ENCODE measurements around the gene COL9A3.

Gene COL9A3

GRCh38 chr20:62785393-62785792, 31.5 kb upstream of the COL9A3 start:
- no peak overlapping the region for H3K27ac ChIP-seq (ENCODE audit: low read depth, low read length)
- H3K4ac ChIP-seq (ENCODE audit: low read depth, low read length) = no peak overlapping the region
- no peak overlapping the region for H3K14ac ChIP-seq (ENCODE audit: low read length)
- no peak overlapping the region for H3K23ac ChIP-seq (ENCODE audit: low read length)
- H3K4me3 ChIP-seq (ENCODE audit: low read depth, low read length) = no peak overlapping the region
- H3K9ac ChIP-seq (ENCODE audit: low read length) = no peak overlapping the region
- no CpG with 5 or more reads among the region's 11 CpGs for WGBS (ENCODE audit: extremely low coverage, insufficient coverage, insufficient read length)
- H3K27me3 ChIP-seq (ENCODE audit: insufficient read depth, low read length) = no peaks in the 10 kb centered on the region
- no peak overlapping the region for H2BK5ac ChIP-seq (ENCODE audit: low read depth, low read length, poor library complexity)
- no peaks in the 10 kb centered on the region for H3K79me1 ChIP-seq (ENCODE audit: low read length)
- H3K4me2 ChIP-seq (ENCODE audit: low read length) = no peak overlapping the region
- no peaks in the 10 kb centered on the region for H3K79me2 ChIP-seq (ENCODE audit: control insufficient read depth, insufficient read depth, low read length, poor library complexity)
- H2BK12ac ChIP-seq (ENCODE audit: low read length) = no peak overlapping the region
- H2AFZ ChIP-seq (ENCODE audit: insufficient read depth, low read length, poor library complexity) = no peak overlapping the region
- no peak overlapping the region for H2BK120ac ChIP-seq (ENCODE audit: insufficient read depth, low read length, poor library complexity)
- H3K4me1 ChIP-seq (ENCODE audit: control insufficient read depth in 1 of 2, insufficient read depth in 2 of 2, low read length in 2 of 2) = peaks cover 3 to 10% of the 10 kb centered on the region in 2 experiments
- no peak overlapping the region for H4K8ac ChIP-seq (ENCODE audit: low read depth, low read length)
- no peak overlapping the region for H2AK5ac ChIP-seq (ENCODE audit: low read length)
- peaks cover 3% of the 10 kb centered on the region for H3K9me3 ChIP-seq (ENCODE audit: insufficient read depth, low read depth, low read length)
- H3K18ac ChIP-seq (ENCODE audit: low read length) = no peak overlapping the region
- H4K91ac ChIP-seq (ENCODE audit: low read depth, low read length) = no peak overlapping the region
- no peak overlapping the region for H4K12ac ChIP-seq (ENCODE audit: low read depth, low read length)
- DNase-seq = no peak
- H3K36me3 ChIP-seq (ENCODE audit: control insufficient read depth in 1 of 2, insufficient read depth in 2 of 2, low read length in 2 of 2) = no peaks in the 10 kb centered on the region

GRCh38 chr20:62786157-62786556, 30.7 kb upstream of the COL9A3 start:
- H3K4me1 ChIP-seq (ENCODE audit: control insufficient read depth in 1 of 2, insufficient read depth in 2 of 2, low read length in 2 of 2) = peaks cover 3 to 10% of the 10 kb centered on the region in 2 experiments
- H3K4me2 ChIP-seq (ENCODE audit: low read length) = no peak overlapping the region
- H4K12ac ChIP-seq (ENCODE audit: low read depth, low read length) = no peak overlapping the region
- H2BK120ac ChIP-seq (ENCODE audit: insufficient read depth, low read length, poor library complexity) = no peak overlapping the region
- no peak overlapping the region for H2BK12ac ChIP-seq (ENCODE audit: low read length)
- H3K14ac ChIP-seq (ENCODE audit: low read length) = no peak overlapping the region
- no peak overlapping the region for H3K4me3 ChIP-seq (ENCODE audit: low read depth, low read length)
- H3K9me3 ChIP-seq (ENCODE audit: insufficient read depth, low read depth, low read length) = peaks cover 3% of the 10 kb centered on the region
- no peak for DNase-seq
- H3K79me1 ChIP-seq (ENCODE audit: low read length) = no peaks in the 10 kb centered on the region
- H3K27me3 ChIP-seq (ENCODE audit: insufficient read depth, low read length) = no peaks in the 10 kb centered on the region
- no peaks in the 10 kb centered on the region for H3K79me2 ChIP-seq (ENCODE audit: control insufficient read depth, insufficient read depth, low read length, poor library complexity)
- no peak overlapping the region for H3K4ac ChIP-seq (ENCODE audit: low read depth, low read length)
- H3K27ac ChIP-seq (ENCODE audit: low read depth, low read length) = no peak overlapping the region
- no peak overlapping the region for H3K9ac ChIP-seq (ENCODE audit: low read length)
- H4K91ac ChIP-seq (ENCODE audit: low read depth, low read length) = no peak overlapping the region
- H4K8ac ChIP-seq (ENCODE audit: low read depth, low read length) = no peak overlapping the region
- no peak overlapping the region for H3K18ac ChIP-seq (ENCODE audit: low read length)
- H2BK5ac ChIP-seq (ENCODE audit: low read depth, low read length, poor library complexity) = no peak overlapping the region
- H2AK5ac ChIP-seq (ENCODE audit: low read length) = no peak overlapping the region
- WGBS (ENCODE audit: extremely low coverage, insufficient coverage, insufficient read length) = no CpG with 5 or more reads among the region's 13 CpGs
- H3K23ac ChIP-seq (ENCODE audit: low read length) = no peak overlapping the region
- no peaks in the 10 kb centered on the region for H3K36me3 ChIP-seq (ENCODE audit: control insufficient read depth in 1 of 2, insufficient read depth in 2 of 2, low read length in 2 of 2)
- H2AFZ ChIP-seq (ENCODE audit: insufficient read depth, low read length, poor library complexity) = no peak overlapping the region

- H3K4me1 ChIP-seq (ENCODE audit: control insufficient read depth in 1 of 2, insufficient read depth in 2 of 2, low read length in 2 of 2) = peaks cover 9 to 19% of the 10 kb centered on the region in 2 experiments
- DNase-seq = no peak
- no peak overlapping the region for H3K9ac ChIP-seq (ENCODE audit: low read length)
- no CpG with 5 or more reads among the region's 7 CpGs for WGBS (ENCODE audit: extremely low coverage, insufficient coverage, insufficient read length)
- no peak overlapping the region for H3K23ac ChIP-seq (ENCODE audit: low read length)
- H3K27ac ChIP-seq (ENCODE audit: low read depth, low read length) = no peak overlapping the region
- H2AK5ac ChIP-seq (ENCODE audit: low read length) = no peak overlapping the region
- no peaks in the 10 kb centered on the region for H3K27me3 ChIP-seq (ENCODE audit: insufficient read depth, low read length)
- no peak overlapping the region for H3K4ac ChIP-seq (ENCODE audit: low read depth, low read length)
- H3K79me2 ChIP-seq (ENCODE audit: control insufficient read depth, insufficient read depth, low read length, poor library complexity) = no peaks in the 10 kb centered on the region
- H2BK5ac ChIP-seq (ENCODE audit: low read depth, low read length, poor library complexity) = no peak overlapping the region
- H2BK12ac ChIP-seq (ENCODE audit: low read length) = no peak overlapping the region
- no peak overlapping the region for H4K8ac ChIP-seq (ENCODE audit: low read depth, low read length)
- H2BK120ac ChIP-seq (ENCODE audit: insufficient read depth, low read length, poor library complexity) = no peak overlapping the region
- no peak overlapping the region for H3K18ac ChIP-seq (ENCODE audit: low read length)
- H4K12ac ChIP-seq (ENCODE audit: low read depth, low read length) = no peak overlapping the region
- peaks cover 3% of the 10 kb centered on the region for H3K9me3 ChIP-seq (ENCODE audit: insufficient read depth, low read depth, low read length)
- no peak overlapping the region for H4K91ac ChIP-seq (ENCODE audit: low read depth, low read length)
- no peak overlapping the region for H3K14ac ChIP-seq (ENCODE audit: low read length)
- peaks cover 3% of the 10 kb centered on the region for H3K79me1 ChIP-seq (ENCODE audit: low read length)
- H3K4me3 ChIP-seq (ENCODE audit: low read depth, low read length) = no peak overlapping the region
- H3K36me3 ChIP-seq (ENCODE audit: control insufficient read depth in 1 of 2, insufficient read depth in 2 of 2, low read length in 2 of 2) = no peaks in the 10 kb centered on the region
- H3K4me2 ChIP-seq (ENCODE audit: low read length) = no peak overlapping the region
- no peak overlapping the region for H2AFZ ChIP-seq (ENCODE audit: insufficient read depth, low read length, poor library complexity)
Measured at GRCh38 chr20:62787321-62787720, 29.5 kb upstream of the COL9A3 start.

- Histone ChIP-seq H3K27me3 (ENCODE audit: insufficient read depth, low read length) (no peaks in the 10 kb centered on the region), H4K12ac (ENCODE audit: low read depth, low read length) (no peak overlapping the region), H3K23ac (ENCODE audit: low read length) (no peak overlapping the region), H3K36me3 (ENCODE audit: control insufficient read depth in 1 of 2, insufficient read depth in 2 of 2, low read length in 2 of 2) (no peaks in the 10 kb centered on the region), H2BK120ac (ENCODE audit: insufficient read depth, low read length, poor library complexity) (no peak overlapping the region), H3K9me3 (ENCODE audit: insufficient read depth, low read depth, low read length) (peaks cover under 1% of the 10 kb centered on the region), H3K4me1 (ENCODE audit: control insufficient read depth in 1 of 2, insufficient read depth in 2 of 2, low read length in 2 of 2) (peaks cover 14 to 24% of the 10 kb centered on the region in 2 experiments), H3K4ac (ENCODE audit: low read depth, low read length) (no peak overlapping the region), H2AFZ (ENCODE audit: insufficient read depth, low read length, poor library complexity) (no peak overlapping the region), H2BK12ac (ENCODE audit: low read length) (no peak overlapping the region), H3K9ac (ENCODE audit: low read length) (no peak overlapping the region), H3K14ac (ENCODE audit: low read length) (no peak overlapping the region), H2AK5ac (ENCODE audit: low read length) (no peak overlapping the region), H4K8ac (ENCODE audit: low read depth, low read length) (no peak overlapping the region), H3K79me1 (ENCODE audit: low read length) (peaks cover 6% of the 10 kb centered on the region), H3K4me3 (ENCODE audit: low read depth, low read length) (no peak overlapping the region), H3K4me2 (ENCODE audit: low read length) (no peak overlapping the region), H3K27ac (ENCODE audit: low read depth, low read length) (no peak overlapping the region), H2BK5ac (ENCODE audit: low read depth, low read length, poor library complexity) (no peak overlapping the region), H3K79me2 (ENCODE audit: control insufficient read depth, insufficient read depth, low read length, poor library complexity) (no peaks in the 10 kb centered on the region), H4K91ac (ENCODE audit: low read depth, low read length) (no peak overlapping the region), H3K18ac (ENCODE audit: low read length) (no peak overlapping the region)
- no CpG with 5 or more reads among the region's 5 CpGs for WGBS (ENCODE audit: extremely low coverage, insufficient coverage, insufficient read length)
- no peak for DNase-seq
Measured at GRCh38 chr20:62787866-62788265, 29.0 kb upstream of the COL9A3 start.
